Measurements from ENCODE around the gene RALGPS1. TPM values are rescaled to one million over a fixed set of nuclear protein-coding genes. Genes with fewer than 3 reads are reported as not detected.

The RALGPS1 gene
- total RNA-seq, 1 experiment from 2014 or later: 18.6 TPM

DNA sequence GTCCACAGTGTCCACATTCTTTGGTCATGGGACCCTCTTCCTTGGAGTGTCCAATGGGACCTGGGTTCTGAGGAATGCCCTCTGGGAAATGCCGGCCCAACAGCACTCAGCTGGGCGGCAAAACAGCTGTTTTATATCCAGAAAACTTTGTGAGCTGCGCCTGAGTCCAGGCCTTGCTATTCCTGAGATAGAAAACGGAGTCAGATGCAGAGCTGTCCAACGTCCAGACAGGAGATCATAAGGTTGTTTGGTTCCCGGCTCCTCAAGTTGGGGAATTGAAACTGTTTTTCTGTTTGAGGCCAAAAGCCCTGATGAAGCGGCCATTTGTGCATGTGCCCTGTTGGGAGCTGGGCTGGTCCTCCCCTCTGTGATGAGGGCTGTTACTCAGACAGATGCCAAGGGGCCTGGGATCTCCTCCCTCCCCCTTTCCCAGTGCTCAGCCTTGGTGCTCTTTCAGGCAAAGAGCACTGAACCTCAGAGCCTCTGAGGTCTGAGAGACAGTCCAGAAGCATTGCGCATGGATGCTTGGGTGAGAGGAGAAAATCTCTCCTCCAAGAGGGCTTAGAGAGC, 283.4 kb downstream of the RALGPS1 start:
- H3K36me3 Mint-ChIP-seq (ENCODE audit: insufficient read depth in 1 of 3, low read depth in 3 of 3): peaks cover 0 to 2% (median 2%) of the 10 kb centered on the region in 3 experiments; a peak in 1 of 7 replicates

More for the DNA sequence above, 283.4 kb downstream of the RALGPS1 start:
- Histone ChIP-seq H3K18ac (ENCODE audit: insufficient read length, low read depth, low read length) (no peak overlapping the region), H2BK15ac (ENCODE audit: low read depth, low read length) (no peak overlapping the region), H3K27me3 (ENCODE audit: insufficient read depth, low read length) (no peaks in the 10 kb centered on the region), H3T11ph (ENCODE audit: low read length) (no peak overlapping the region), H3K9me3 (ENCODE audit: control insufficient read depth, low read depth, low read length) (no peaks in the 10 kb centered on the region), H4K5ac (ENCODE audit: insufficient read length, low read depth, low read length) (no peak overlapping the region), H3K79me2 (ENCODE audit: insufficient read depth, low read length) (no peaks in the 10 kb centered on the region), H3K4me2 (ENCODE audit: insufficient read depth, insufficient read length, low read length) (no peak overlapping the region), H2AFZ (ENCODE audit: low read length) (no peak overlapping the region), H2BK5ac (ENCODE audit: insufficient read length, low read length) (no peak overlapping the region), H4K91ac (ENCODE audit: insufficient read length, low read depth, low read length) (no peak overlapping the region), H3K4ac (ENCODE audit: low read depth, low read length) (no peak overlapping the region), H2BK20ac (ENCODE audit: low read depth, low read length, poor library complexity, severe bottlenecking) (no peak overlapping the region), H3K4me1 (ENCODE audit: insufficient read depth, low read length) (no peaks in the 10 kb centered on the region), H2BK12ac (ENCODE audit: insufficient read length, low read depth, low read length) (no peak overlapping the region), H3K9ac (ENCODE audit: extremely low read depth, insufficient read length, low read length) (no peak overlapping the region), H3K23ac (ENCODE audit: insufficient read length, low read depth, low read length) (no peak overlapping the region), H4K20me1 (ENCODE audit: control insufficient read depth, insufficient read depth, insufficient read length) (no peaks in the 10 kb centered on the region), H2BK120ac (ENCODE audit: low read depth, low read length, poor library complexity, severe bottlenecking) (no peak overlapping the region), H3K56ac (ENCODE audit: insufficient read length, low read depth, low read length) (no peak overlapping the region), H3K14ac (ENCODE audit: insufficient read depth, low read length) (no peak overlapping the region), H3K27ac (ENCODE audit: insufficient read length, low read depth, low read length) (no peak overlapping the region), H4K8ac (replicated peaks; ENCODE audit: insufficient read length, low read depth, low read length) (no peak overlapping the region), H3K79me1 (ENCODE audit: insufficient read depth, low read depth, low read length, poor library complexity, severe bottlenecking) (no peaks in the 10 kb centered on the region), H2AK5ac (ENCODE audit: insufficient read length, low read length) (no peak overlapping the region), H3K23me2 (ENCODE audit: insufficient read length, low read depth, low read length, poor library complexity, severe bottlenecking) (peaks cover 2% of the 10 kb centered on the region)
- no CpG with 5 or more reads among the region's 8 CpGs for WGBS (ENCODE audit: extremely low coverage, insufficient read length, low lambda C conversion rate)
- DNase-seq: no peak
- no peaks in the 10 kb centered on the region for H3K9me3 Mint-ChIP-seq
- H3K27me3 Mint-ChIP-seq (ENCODE audit: low read depth): no peaks in the 10 kb centered on the region
- TF ChIP-seq, protein P1, sequence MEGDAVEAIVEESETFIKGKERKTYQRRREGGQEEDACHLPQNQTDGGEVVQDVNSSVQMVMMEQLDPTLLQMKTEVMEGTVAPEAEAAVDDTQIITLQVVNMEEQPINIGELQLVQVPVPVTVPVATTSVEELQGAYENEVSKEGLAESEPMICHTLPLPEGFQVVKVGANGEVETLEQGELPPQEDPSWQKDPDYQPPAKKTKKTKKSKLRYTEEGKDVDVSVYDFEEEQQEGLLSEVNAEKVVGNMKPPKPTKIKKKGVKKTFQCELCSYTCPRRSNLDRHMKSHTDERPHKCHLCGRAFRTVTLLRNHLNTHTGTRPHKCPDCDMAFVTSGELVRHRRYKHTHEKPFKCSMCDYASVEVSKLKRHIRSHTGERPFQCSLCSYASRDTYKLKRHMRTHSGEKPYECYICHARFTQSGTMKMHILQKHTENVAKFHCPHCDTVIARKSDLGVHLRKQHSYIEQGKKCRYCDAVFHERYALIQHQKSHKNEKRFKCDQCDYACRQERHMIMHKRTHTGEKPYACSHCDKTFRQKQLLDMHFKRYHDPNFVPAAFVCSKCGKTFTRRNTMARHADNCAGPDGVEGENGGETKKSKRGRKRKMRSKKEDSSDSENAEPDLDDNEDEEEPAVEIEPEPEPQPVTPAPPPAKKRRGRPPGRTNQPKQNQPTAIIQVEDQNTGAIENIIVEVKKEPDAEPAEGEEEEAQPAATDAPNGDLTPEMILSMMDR (conservative IDR thresholded peaks at IDR 0.05): no peak
- peaks cover 2 to 13% of the 10 kb centered on the region in 2 experiments; a peak in 3 of 4 replicates for H3K4me1 Mint-ChIP-seq
- H3K4me3 Mint-ChIP-seq: no peak overlapping the region
- no peak overlapping the region; a peak in 1 of 7 replicates for H3K27ac Mint-ChIP-seq

All from H9 (cell line).